ENCODE results near the gene TSPAN5.

TSPAN5 gene

GRCh38 chr4:98577956-98578355 lies 80.5 kb downstream of the TSPAN5 start:
- TF ChIP-seq CTCF (IDR thresholded peaks at IDR 0.05; ENCODE audit: borderline replicate concordance, control extremely low read depth, extremely low read depth, insufficient read depth, missing control alignments): no peak
- in situ Hi-C loops (cut with MboI; ENCODE audit: low sequenced_read_pairs, unreplicated experiment): no loop called here
- DNase-seq (ENCODE audit: low spot score): no peak

DNA sequence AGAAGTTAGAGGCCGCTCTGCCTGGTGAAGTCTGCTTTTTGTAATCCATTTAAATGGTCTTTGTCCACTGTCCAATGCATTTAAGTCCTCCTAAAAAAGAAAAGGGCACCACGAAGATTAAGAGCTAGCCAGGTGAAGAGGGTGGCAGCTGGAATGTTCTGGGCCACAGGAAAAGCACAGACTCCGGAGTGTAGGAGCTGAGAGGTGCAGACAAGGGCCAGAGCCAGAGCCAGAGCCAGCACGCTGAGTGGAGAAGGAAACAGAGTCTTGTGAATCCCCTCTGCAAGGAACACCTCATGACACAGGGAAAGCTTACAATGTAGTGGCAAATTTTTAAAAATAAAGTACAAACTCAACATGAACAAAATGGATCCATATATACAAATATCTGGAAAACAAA lies 83.6 kb downstream of the TSPAN5 start:
- DNase-seq (ENCODE audit: low spot score): no peak
- in situ Hi-C loops (cut with MboI; ENCODE audit: low sequenced_read_pairs, unreplicated experiment): no loop called here
- no peak for TF ChIP-seq CTCF (IDR thresholded peaks at IDR 0.05; ENCODE audit: borderline replicate concordance, control extremely low read depth, extremely low read depth, insufficient read depth, missing control alignments)

DNA sequence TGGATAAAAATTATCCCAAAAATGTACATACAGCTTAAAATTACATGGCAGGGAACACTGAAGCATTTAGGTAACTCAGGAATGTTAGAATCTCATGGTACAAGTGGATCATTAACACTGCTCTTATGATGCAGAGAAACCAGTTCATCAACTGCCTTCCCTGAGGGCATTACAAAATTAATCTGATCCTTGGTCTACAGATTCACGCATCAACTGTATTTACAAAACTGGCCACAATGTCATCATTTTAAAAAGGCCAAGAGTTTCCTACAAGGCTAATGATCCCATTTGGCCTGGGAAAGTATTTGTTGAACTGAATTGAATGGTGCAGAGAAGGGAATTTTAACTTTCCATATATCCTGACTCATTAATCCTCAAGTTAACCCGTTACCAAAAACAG lies 84.6 kb downstream of the TSPAN5 start:
- TF ChIP-seq CTCF (IDR thresholded peaks at IDR 0.05; ENCODE audit: borderline replicate concordance, control extremely low read depth, extremely low read depth, insufficient read depth, missing control alignments): no peak
- in situ Hi-C loops (cut with MboI; ENCODE audit: low sequenced_read_pairs, unreplicated experiment): no loop called here
- no peak for DNase-seq (ENCODE audit: low spot score)

DNA sequence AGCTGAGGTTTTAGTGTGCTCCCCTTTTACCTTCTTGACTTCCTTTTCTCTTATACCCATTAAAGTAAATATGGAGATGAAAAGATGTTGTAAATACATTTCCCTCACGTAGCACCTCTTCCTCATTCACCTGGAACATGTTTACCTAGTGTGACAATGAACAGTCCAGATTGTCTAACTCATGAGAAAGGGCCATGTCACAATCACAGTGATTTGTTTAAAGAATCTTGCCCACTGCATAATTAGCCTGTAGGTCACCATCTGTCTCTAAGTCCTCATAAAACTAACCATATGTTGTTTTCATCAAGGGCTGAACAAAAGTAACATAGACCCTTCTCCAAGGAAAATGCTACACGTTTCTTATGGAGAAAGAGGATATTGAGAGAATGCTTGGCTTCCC lies 85.7 kb downstream of the TSPAN5 start:
- in situ Hi-C loops (cut with MboI; ENCODE audit: low sequenced_read_pairs, unreplicated experiment): no loop called here
- no peak for TF ChIP-seq CTCF (IDR thresholded peaks at IDR 0.05; ENCODE audit: borderline replicate concordance, control extremely low read depth, extremely low read depth, insufficient read depth, missing control alignments)
- no peak for DNase-seq (ENCODE audit: low spot score)

DNA sequence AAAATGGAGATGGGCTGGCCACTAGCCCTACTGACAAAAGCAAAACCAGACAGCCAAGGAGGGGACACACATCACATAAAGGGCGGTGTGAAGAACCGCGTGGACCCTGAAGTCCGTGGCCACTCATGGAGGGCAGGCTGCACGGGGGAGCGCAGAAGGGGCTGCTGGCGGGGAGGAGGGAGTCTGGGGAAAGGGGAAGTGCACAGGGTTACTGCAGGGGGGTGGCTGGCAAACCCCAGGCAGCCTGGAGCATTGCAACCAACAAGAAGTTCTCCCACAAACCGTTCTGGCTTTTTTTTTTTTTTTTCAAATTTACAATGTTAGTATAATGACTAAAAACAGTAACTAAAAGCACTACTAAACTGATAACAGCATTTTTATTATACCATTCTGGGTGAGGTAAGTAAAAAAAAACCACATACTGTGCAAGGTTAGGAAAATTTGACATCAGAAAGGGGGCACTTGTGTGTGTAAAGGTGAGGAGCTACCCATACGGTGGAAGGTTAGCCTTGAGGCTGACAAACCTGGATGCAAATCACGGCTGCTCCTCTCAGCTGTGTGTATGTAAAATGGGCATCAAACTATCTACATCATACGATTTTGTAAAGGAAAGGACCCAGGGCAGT lies 87.1 kb downstream of the TSPAN5 start:
- DNase-seq (ENCODE audit: low spot score): no peak
- in situ Hi-C loops (cut with MboI; ENCODE audit: low sequenced_read_pairs, unreplicated experiment): no loop called here
- no peak for TF ChIP-seq CTCF (IDR thresholded peaks at IDR 0.05; ENCODE audit: borderline replicate concordance, control extremely low read depth, extremely low read depth, insufficient read depth, missing control alignments)

DNA sequence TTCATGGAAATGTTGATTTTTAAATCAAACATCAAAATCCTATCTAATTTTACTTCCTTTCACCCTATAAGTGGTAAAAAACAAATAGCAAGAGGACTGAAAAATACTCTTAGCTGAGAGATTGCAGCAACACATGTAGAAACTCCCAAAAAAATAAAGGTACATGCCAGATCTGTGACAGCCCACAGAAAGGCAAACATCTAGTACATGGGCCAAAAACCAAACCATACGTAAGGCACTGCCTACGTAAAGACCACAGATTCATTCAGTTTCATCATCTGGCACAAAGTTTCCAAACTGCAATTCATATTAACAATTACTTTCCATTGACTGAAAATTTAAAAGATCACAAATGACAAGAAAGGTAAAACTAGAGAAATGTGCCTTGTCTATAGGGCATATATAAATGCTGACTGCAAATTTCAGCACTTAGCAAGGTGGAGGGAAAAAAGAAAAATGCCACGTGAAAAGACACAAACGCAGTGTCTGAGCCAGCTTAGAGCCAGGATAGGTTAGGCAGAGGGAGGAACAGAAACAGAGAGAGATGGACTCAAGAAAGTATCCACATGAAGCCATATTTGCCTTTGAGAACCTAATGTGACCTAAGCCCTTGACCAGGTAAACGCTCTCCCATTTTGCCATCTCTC lies 88.1 kb downstream of the TSPAN5 start:
- in situ Hi-C loops (cut with MboI; ENCODE audit: low sequenced_read_pairs, unreplicated experiment): no loop called here
- no peak for TF ChIP-seq CTCF (IDR thresholded peaks at IDR 0.05; ENCODE audit: borderline replicate concordance, control extremely low read depth, extremely low read depth, insufficient read depth, missing control alignments)
- DNase-seq (ENCODE audit: low spot score): no peak
